Fibroblast of lung (primary cell): ENCODE results near the gene PDGFC. TPM values are rescaled to one million over a fixed set of nuclear protein-coding genes. Genes with fewer than 3 reads are reported as not detected.

Experiments used
- DNase-seq, 2 donors: peaks; one replicate each; pipeline versions ENCODE4 v3.0.0 to v3.0.0-alpha.2; 2010; ENCODE audit warnings: low read depth in 2 of 2
- H2AFZ ChIP-seq: 2 replicates; pipeline ENCODE4 v1.5.1; 2012; ENCODE audit warnings: low read length, control low read depth, inconsistent platforms
- H3K27ac ChIP-seq: 2 replicates; pipeline ENCODE4 v1.5.1; 2011; ENCODE audit warnings: low read length, control low read depth; ENCODE audit not compliant: insufficient read depth
- H3K27me3 ChIP-seq: 2 replicates; pipeline ENCODE4 v1.5.1; 2011; ENCODE audit warnings: mild to moderate bottlenecking, low read length; ENCODE audit not compliant: control insufficient read depth, insufficient read depth
- H3K36me3 ChIP-seq: 2 replicates; pipeline ENCODE4 v1.5.1; 2011; ENCODE audit warnings: low read length; ENCODE audit not compliant: control insufficient read depth, insufficient read depth
- H3K4me1 ChIP-seq: 2 replicates; pipeline ENCODE4 v1.5.1; 2011; ENCODE audit warnings: low read length; ENCODE audit not compliant: control insufficient read depth, insufficient read depth; ENCODE audit errors: extremely low read depth
- H3K4me2 ChIP-seq: 2 replicates; pipeline ENCODE4 v1.5.1; 2011; ENCODE audit warnings: low read length, control low read depth; ENCODE audit not compliant: insufficient read depth; ENCODE audit errors: extremely low read depth
- H3K4me3 ChIP-seq, 4 experiments: fragments of 200-600 bp in 1 of 4; sonication (generic) in 1 of 4; replicated peaks in 1 of 4; 2 replicates each; pipeline ENCODE4 v1.5.1; 2011 to 2016; ENCODE audit warnings: low read length in 4 of 4, low read depth in 3 of 4, mild to moderate bottlenecking in 3 of 4, control low read depth in 2 of 4, inconsistent platforms in 1 of 4, mixed read lengths in 1 of 4; ENCODE audit not compliant: insufficient read depth in 1 of 4; ENCODE audit errors: control extremely low read depth in 1 of 4
- H3K79me2 ChIP-seq: 2 replicates; pipeline ENCODE4 v1.5.1; 2012; ENCODE audit warnings: mild to moderate bottlenecking, low read length, inconsistent platforms; ENCODE audit not compliant: control insufficient read depth, insufficient read depth
- H3K9ac ChIP-seq: 2 replicates; pipeline ENCODE4 v1.5.1; 2011; ENCODE audit warnings: mild to moderate bottlenecking, low read length, control low read depth; ENCODE audit not compliant: insufficient read depth
- H3K9me3 ChIP-seq: 2 replicates; pipeline ENCODE4 v1.5.1; 2012; ENCODE audit warnings: low read depth, low read length; ENCODE audit not compliant: control insufficient read depth, insufficient read depth
- H4K20me1 ChIP-seq: 2 replicates; pipeline ENCODE4 v1.5.1; 2011; ENCODE audit warnings: low read length; ENCODE audit not compliant: control insufficient read depth, insufficient read depth; ENCODE audit errors: extremely low read depth
- EZH2 ChIP-seq: IDR thresholded peaks from 2 replicates; pipeline ENCODE4 v1.5.1; 2012; ENCODE audit warnings: low read length, control low read depth, mild to moderate bottlenecking; ENCODE audit errors: missing control alignments
- polyA plus RNA-seq, 2 donors: library from polyadenylated mRNA; depleted of rRNA in 1 of 2; stranded (reverse) in 1 of 2; unstranded in 1 of 2; fragments of >200 nt; gene quantifications; 2 replicates each; pipeline ENCODE4 v1.2.1, GENCODE V29; 2011 to 2012; ENCODE audit warnings: missing spikeins in 1 of 2
- total RNA-seq: library from RNA; depleted of rRNA; stranded (reverse); fragments of >200 nt; gene quantifications from 2 replicates; pipeline ENCODE4 v1.2.1, GENCODE V29; 2014
- TF ChIP-seq, protein P1 (sequence below), 2 donors: IDR thresholded peaks in 1 of 2; conservative IDR thresholded peaks in 1 of 2; 1 replicate in 1 of 2; 2 replicates in 1 of 2; pipeline ENCODE4 v1.5.1; 2011 to 2012; ENCODE audit warnings: low read length in 2 of 2, control low read depth in 1 of 2, inconsistent platforms in 1 of 2, low read depth in 1 of 2, mild to moderate bottlenecking in 1 of 2

PDGFC gene
- total and polyA plus RNA-seq, 2 donors (not counting 1 experiment from before 2014, with no cell fraction given): 43.4 to 103 TPM

DNA sequence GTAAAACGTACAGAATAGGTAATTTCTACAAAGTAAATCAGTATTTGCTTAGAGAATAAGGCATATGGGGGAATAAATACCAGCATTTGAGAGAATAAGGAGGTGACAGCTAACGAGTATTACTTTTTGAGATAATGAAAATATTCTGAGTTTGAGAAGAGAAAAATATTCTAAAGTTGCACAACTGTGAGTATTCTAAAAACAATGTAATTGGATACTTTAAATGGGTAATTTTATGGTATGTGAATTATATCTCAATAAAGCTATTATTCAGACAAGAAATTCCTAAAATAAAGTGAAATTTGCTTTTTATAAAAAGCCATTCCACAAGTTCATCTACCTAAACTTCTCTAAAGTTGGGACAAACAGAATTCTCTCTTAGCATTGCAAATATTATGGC is 62.6 kb downstream of the PDGFC start:
- no peak for TF ChIP-seq EZH2
- TF ChIP-seq, protein P1, sequence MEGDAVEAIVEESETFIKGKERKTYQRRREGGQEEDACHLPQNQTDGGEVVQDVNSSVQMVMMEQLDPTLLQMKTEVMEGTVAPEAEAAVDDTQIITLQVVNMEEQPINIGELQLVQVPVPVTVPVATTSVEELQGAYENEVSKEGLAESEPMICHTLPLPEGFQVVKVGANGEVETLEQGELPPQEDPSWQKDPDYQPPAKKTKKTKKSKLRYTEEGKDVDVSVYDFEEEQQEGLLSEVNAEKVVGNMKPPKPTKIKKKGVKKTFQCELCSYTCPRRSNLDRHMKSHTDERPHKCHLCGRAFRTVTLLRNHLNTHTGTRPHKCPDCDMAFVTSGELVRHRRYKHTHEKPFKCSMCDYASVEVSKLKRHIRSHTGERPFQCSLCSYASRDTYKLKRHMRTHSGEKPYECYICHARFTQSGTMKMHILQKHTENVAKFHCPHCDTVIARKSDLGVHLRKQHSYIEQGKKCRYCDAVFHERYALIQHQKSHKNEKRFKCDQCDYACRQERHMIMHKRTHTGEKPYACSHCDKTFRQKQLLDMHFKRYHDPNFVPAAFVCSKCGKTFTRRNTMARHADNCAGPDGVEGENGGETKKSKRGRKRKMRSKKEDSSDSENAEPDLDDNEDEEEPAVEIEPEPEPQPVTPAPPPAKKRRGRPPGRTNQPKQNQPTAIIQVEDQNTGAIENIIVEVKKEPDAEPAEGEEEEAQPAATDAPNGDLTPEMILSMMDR (conservative IDR thresholded peaks at IDR 0.05 in 1 of 2, IDR thresholded peaks at IDR 0.05 in 1 of 2; ENCODE audit: low read depth in 1 of 2, low read length in 2 of 2): no peak
- Histone ChIP-seq H3K79me2 (peaks cover 78% of the 10 kb centered on the region), H3K9me3 (no peaks in the 10 kb centered on the region), H3K36me3 (no peaks in the 10 kb centered on the region), H3K4me3 (no peak overlapping the region), H3K27me3 (no peaks in the 10 kb centered on the region), H2AFZ (no peak overlapping the region), H3K9ac (no peak overlapping the region), H3K4me1 (no peaks in the 10 kb centered on the region), H3K4me2 (no peak overlapping the region), H4K20me1 (no peaks in the 10 kb centered on the region), H3K27ac (no peak overlapping the region)
- DNase-seq: no peak

DNA sequence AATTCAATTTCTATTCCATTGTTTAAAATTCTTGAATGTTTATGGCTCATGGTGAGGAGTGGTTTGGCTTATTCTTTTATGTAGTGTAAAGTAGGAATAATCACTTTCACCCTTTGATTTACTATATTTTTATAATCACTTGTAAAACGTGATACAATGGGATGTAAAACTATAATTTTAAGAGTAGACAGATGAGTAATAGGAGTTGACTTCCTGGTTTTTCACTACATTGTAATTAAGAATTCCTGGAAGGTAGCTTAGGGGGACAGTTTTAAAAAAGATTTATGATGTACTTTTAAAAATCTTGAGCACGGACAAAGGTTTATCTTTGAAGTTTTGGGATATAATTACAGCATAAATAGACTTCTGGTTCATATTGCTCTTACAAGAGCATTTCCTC is 65.3 kb downstream of the PDGFC start:
- no peaks in the 10 kb centered on the region for H4K20me1 ChIP-seq
- no peak overlapping the region for H3K27ac ChIP-seq
- no peak overlapping the region for H3K4me3 ChIP-seq
- H3K79me2 ChIP-seq: peaks cover 83% of the 10 kb centered on the region
- DNase-seq: no peak
- TF ChIP-seq, protein P1 (conservative IDR thresholded peaks at IDR 0.05 in 1 of 2, IDR thresholded peaks at IDR 0.05 in 1 of 2; ENCODE audit: low read depth in 1 of 2, low read length in 2 of 2): no peak
- no peak for TF ChIP-seq EZH2
- H3K9me3 ChIP-seq: no peaks in the 10 kb centered on the region
- no peak overlapping the region for H3K4me2 ChIP-seq
- H3K27me3 ChIP-seq: no peaks in the 10 kb centered on the region
- no peak overlapping the region for H3K9ac ChIP-seq
- H3K4me1 ChIP-seq: no peaks in the 10 kb centered on the region
- H3K36me3 ChIP-seq: no peaks in the 10 kb centered on the region
- no peak overlapping the region for H2AFZ ChIP-seq

DNA sequence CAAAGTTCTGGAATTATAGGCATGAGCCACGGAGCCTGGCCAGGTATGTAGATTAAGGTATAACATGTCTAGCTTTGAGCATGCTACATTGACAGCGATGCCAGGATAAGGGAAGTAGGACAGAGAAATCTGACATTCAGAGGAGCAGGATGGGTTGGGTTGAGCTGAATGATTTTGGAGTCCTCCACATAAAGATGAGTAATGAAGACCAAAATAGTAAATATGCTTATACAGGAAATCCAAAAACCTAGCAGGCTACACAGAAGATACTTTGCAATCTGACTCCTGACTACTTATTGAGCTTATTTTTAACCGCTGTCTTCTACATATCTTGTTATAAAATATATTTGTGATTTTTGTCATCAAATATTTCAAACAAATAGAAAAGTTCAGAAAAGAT is 69.7 kb downstream of the PDGFC start:
- Histone ChIP-seq H3K27ac (no peak overlapping the region), H3K79me2 (peaks cover 91% of the 10 kb centered on the region), H2AFZ (no peak overlapping the region), H3K4me2 (peak overlapping the region; percentile 78), H3K36me3 (no peaks in the 10 kb centered on the region), H3K4me1 (peaks cover 5% of the 10 kb centered on the region), H3K27me3 (no peaks in the 10 kb centered on the region), H3K9ac (no peak overlapping the region), H3K4me3 (no peak overlapping the region), H3K9me3 (no peaks in the 10 kb centered on the region), H4K20me1 (no peaks in the 10 kb centered on the region)
- TF ChIP-seq, protein P1 (conservative IDR thresholded peaks at IDR 0.05 in 1 of 2, IDR thresholded peaks at IDR 0.05 in 1 of 2; ENCODE audit: low read depth in 1 of 2, low read length in 2 of 2): no peak
- no peak for TF ChIP-seq EZH2
- no peak for DNase-seq
